ENCODE data around the gene C18orf63. TPM values are rescaled to one million over a fixed set of nuclear protein-coding genes. Genes with fewer than 3 reads are reported as not detected.
A peak's percentile ranks its signal among the peaks of the same experiment; 100 is the strongest.

Gene C18orf63
- total RNA-seq = not detected in 2 replicates

DNA sequence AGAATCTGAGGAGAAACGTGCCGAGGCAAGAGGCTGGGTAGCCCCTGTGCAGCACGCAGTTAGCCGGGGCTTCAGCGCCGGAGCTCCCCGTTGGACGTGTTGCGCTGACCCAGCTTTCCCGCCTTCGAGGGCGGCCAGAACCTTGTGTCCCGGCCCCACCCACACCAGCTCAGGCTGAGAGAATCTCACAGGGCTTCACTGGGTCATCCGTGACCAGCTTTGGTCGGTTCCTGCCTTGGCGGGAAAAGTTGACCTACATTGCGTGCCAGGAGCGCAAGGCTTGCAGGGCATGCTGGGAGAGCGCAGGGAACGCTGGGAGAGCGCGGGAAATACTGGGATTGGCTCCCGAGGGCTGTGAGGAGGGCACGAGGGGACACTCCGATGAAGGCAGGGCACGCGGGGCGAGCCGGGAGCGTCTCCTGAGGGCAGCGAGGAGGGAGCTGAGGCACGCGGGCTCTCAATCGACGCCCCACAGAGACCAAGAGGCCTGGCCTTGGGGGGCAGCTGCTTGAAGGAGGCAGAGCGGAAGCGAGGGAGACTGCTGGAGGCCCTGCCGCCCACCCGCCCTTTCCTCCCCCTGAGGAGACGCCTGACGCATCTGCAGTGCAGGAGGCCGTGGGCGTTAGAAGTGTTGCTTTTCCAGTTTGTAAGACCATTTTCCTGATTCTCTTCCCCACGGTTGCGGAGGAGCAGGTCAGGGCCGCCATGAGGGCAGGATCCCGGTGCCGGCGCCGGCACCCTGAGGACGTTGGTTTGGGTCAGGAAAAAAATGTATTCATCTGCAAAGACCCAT, at the start of gene C18orf63:
C18orf63 (plus strand) TSS at position 376 of the 793 bp plus-strand sequence. CDS start 2,027 bp downstream, outside the sequence.
- H3K27me3 ChIP-seq (ENCODE audit: control insufficient read depth, insufficient read depth, low read length) = no peaks in the 10 kb centered on the region
- TF ChIP-seq, protein P1, sequence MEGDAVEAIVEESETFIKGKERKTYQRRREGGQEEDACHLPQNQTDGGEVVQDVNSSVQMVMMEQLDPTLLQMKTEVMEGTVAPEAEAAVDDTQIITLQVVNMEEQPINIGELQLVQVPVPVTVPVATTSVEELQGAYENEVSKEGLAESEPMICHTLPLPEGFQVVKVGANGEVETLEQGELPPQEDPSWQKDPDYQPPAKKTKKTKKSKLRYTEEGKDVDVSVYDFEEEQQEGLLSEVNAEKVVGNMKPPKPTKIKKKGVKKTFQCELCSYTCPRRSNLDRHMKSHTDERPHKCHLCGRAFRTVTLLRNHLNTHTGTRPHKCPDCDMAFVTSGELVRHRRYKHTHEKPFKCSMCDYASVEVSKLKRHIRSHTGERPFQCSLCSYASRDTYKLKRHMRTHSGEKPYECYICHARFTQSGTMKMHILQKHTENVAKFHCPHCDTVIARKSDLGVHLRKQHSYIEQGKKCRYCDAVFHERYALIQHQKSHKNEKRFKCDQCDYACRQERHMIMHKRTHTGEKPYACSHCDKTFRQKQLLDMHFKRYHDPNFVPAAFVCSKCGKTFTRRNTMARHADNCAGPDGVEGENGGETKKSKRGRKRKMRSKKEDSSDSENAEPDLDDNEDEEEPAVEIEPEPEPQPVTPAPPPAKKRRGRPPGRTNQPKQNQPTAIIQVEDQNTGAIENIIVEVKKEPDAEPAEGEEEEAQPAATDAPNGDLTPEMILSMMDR (IDR thresholded peaks at IDR 0.05; ENCODE audit: insufficient read depth, low read length, severe bottlenecking) = no peak
- no peak within 1 kb of the TSS for H3K4me3 ChIP-seq (ENCODE audit: low read depth, low read length)
- FAIRE-seq = no peak
- DNase-seq (ENCODE audit: low read depth) = no peak
- no peaks in the 10 kb centered on the region for H3K36me3 ChIP-seq (ENCODE audit: control insufficient read depth, insufficient read depth, low read length)

DNA sequence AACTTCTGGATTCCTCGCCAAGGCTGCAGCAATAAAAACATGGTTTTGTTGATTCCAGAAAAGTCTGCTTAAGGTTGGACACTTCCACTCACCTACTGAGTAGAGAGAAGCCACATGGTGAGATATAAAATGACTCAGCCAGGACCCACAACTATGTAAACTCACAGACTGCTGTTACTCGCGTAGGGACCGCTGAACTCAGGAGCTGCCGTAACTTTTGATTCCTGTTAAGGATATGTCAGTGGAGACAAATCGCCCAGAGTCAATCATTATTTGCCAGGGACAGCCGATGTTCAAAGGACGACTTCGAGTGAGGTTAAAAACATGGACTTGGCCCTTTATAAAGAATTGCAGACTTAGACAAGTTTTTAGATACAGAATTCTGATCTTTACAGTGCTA, 49.5 kb upstream of the C18orf63 start:
- FAIRE-seq = no peak
- no peaks in the 10 kb centered on the region for H3K36me3 ChIP-seq (ENCODE audit: control insufficient read depth, insufficient read depth, low read length)
- TF ChIP-seq, protein P1 (IDR thresholded peaks at IDR 0.05; ENCODE audit: insufficient read depth, low read length, severe bottlenecking) = no peak
- DNase-seq (ENCODE audit: low read depth) = peak; percentile 85
- no peak overlapping the region for H3K4me3 ChIP-seq (ENCODE audit: low read depth, low read length)
- H3K27me3 ChIP-seq (ENCODE audit: control insufficient read depth, insufficient read depth, low read length) = no peaks in the 10 kb centered on the region

DNA sequence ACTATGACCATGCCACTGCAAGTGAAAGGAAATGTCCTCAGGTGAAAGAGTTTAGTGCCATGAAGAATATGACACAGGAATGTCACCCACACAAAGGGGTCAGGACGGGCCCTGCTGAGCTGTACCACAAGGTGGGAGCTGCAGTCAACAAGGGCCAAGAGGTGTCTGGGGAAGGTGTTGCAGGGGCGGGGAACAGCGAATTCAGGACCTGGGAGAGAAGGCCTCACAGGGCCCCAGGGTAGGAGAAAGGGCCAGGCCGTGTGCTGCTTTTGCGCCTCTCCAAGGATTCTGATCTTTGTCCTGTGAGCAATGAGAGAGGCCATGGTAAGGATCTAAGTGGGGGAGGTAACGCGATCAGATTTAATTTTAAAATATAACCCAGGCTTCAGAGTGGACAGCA, 47.5 kb upstream of the C18orf63 start:
- H3K36me3 ChIP-seq (ENCODE audit: control insufficient read depth, insufficient read depth, low read length) = no peaks in the 10 kb centered on the region
- FAIRE-seq (no peak), DNase-seq (ENCODE audit: low read depth) (no peak)
- H3K27me3 ChIP-seq (ENCODE audit: control insufficient read depth, insufficient read depth, low read length) = no peaks in the 10 kb centered on the region
- TF ChIP-seq, protein P1 (IDR thresholded peaks at IDR 0.05; ENCODE audit: insufficient read depth, low read length, severe bottlenecking) = no peak
- no peak overlapping the region for H3K4me3 ChIP-seq (ENCODE audit: low read depth, low read length)

DNA sequence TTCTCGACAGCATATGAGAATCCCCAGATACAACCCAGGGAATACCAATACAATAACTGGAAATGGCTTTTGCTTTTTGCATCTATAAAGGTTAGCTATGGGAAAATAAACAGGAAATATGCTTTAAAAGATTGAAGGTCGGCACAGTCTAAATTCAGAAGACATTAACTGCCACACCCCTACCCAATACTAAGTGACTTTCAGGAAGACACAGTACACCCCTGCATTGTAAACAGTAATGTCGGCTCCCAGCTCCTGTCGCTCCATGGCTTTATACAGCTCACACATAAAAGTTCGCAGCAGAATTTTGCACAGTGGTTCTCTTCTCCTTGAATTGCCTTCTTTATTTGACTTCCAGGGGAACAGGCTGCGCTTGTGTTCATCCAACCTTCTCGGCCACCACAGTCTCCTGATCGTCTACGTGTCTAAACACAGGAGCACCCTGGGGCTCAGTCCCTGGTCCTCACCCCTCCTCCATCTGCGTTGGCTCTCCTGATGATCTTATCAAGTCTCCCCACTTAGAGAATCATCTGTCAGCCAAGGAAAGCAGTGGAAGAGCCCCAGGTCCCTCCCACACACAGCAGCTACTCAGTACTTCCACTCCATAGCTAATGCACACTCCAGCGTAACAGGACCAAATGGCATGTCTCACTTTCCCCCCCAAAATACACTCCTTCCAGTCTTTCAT, 46.6 kb upstream of the C18orf63 start:
- Histone ChIP-seq H3K27me3 (ENCODE audit: control insufficient read depth, insufficient read depth, low read length) (no peaks in the 10 kb centered on the region), H3K36me3 (ENCODE audit: control insufficient read depth, insufficient read depth, low read length) (no peaks in the 10 kb centered on the region), H3K4me3 (ENCODE audit: low read depth, low read length) (no peak overlapping the region)
- DNase-seq (ENCODE audit: low read depth) = no peak
- TF ChIP-seq, protein P1 (IDR thresholded peaks at IDR 0.05; ENCODE audit: insufficient read depth, low read length, severe bottlenecking) = no peak
- FAIRE-seq = peak; percentile 43

DNA sequence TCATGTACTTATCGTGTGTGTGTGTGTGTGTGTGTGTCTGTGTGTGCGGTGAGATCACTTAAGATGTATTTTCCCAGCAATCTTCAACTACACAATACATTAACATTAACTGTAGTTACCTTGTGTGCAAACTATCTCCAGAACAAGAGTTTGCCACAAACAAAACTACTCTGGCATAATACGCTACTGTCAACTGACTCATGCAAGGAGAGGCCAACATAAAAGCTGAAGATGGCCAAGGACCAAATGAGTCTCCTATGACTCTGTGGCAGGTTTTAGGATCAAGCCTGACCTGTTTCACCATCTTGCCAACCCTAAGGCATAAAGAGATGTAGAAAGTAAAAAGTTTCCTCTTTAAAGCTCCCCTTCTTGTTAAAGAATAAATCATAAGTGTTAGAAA, 44.0 kb upstream of the C18orf63 start:
- Histone ChIP-seq H3K36me3 (ENCODE audit: control insufficient read depth, insufficient read depth, low read length) (no peaks in the 10 kb centered on the region), H3K27me3 (ENCODE audit: control insufficient read depth, insufficient read depth, low read length) (no peaks in the 10 kb centered on the region), H3K4me3 (ENCODE audit: low read depth, low read length) (no peak overlapping the region)
- FAIRE-seq (no peak), DNase-seq (ENCODE audit: low read depth) (peak; percentile 73)
- TF ChIP-seq, protein P1 (IDR thresholded peaks at IDR 0.05; ENCODE audit: insufficient read depth, low read length, severe bottlenecking) = no peak
